Adrenal gland (tissue), 5 donors: ENCODE results near the gene ASB10.

Source experiments
- POLR2A ChIP-seq, 2 donors: fragments of 450-650 bp; IDR thresholded peaks; one replicate each; pipeline ENCODE4 v1.6.1; 2017; ENCODE audit warnings: antibody characterized with exemption in 2 of 2, mild to moderate bottlenecking in 2 of 2, moderate library complexity in 1 of 2
- TF ChIP-seq, protein P1 (sequence below), 6 experiments: fragments of 450-650 bp in 4 of 6; fragments of 200-600 bp in 2 of 6; sonication (generic) in 1 of 6; IDR thresholded peaks; 1 replicate in 5 of 6; 2 replicates in 1 of 6; pipeline versions ENCODE4 v1.5.1 to v1.8.0; 2016 to 2021; ENCODE audit warnings: antibody characterized with exemption in 6 of 6, mild to moderate bottlenecking in 2 of 6, moderate library complexity in 1 of 6
- donor health status: DM: no; HTN: no; CAD: no.

DNA sequence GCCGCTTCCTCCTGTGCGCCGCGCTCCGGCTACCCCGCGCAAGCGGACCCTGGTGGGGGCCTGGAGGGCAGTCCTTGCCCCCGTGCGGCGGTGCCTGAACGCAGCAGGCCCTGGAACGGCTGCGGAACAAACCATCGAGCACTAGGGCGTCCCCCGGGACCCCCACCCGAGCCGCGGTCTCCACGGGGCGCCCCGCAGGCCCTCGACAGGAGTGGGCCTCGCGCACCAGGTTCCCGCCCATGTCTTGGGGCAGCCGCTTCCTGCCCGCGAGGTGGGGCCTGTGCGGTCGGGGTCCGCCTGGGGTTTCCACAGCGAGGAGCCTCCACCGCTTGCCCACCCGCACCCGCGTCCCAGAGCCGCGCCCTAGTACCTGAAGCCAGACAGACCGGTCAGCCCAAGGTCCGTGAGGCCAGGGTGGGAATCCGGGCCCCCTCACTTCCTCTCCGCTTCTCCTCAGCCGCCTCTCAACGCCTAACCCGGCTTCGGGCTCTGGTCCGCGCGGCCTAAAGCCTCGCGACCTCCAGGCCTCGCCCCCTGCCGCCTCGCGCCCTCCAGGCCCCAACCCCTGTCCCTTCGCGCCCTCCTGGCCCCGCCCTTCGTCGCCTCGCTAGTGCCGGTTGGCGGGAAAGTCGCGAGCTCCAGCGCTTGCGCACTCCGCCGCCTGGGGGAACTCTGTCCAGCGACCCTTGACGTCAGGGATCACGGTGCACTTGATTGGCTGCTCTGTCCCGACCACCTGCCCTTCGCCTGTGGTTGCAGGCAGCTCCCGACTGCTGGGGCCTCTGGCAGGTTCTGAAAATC is 12.6 kb downstream of the ASB10 start:
- TF ChIP-seq, protein P1, sequence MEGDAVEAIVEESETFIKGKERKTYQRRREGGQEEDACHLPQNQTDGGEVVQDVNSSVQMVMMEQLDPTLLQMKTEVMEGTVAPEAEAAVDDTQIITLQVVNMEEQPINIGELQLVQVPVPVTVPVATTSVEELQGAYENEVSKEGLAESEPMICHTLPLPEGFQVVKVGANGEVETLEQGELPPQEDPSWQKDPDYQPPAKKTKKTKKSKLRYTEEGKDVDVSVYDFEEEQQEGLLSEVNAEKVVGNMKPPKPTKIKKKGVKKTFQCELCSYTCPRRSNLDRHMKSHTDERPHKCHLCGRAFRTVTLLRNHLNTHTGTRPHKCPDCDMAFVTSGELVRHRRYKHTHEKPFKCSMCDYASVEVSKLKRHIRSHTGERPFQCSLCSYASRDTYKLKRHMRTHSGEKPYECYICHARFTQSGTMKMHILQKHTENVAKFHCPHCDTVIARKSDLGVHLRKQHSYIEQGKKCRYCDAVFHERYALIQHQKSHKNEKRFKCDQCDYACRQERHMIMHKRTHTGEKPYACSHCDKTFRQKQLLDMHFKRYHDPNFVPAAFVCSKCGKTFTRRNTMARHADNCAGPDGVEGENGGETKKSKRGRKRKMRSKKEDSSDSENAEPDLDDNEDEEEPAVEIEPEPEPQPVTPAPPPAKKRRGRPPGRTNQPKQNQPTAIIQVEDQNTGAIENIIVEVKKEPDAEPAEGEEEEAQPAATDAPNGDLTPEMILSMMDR (IDR thresholded peaks at IDR 0.05) = no peak
- TF ChIP-seq POLR2A (IDR thresholded peaks at IDR 0.05) = no peak
